HL-60 (cell line): Measurements from ENCODE around the gene MORC3.
"Not testable (repeated sequence)": the region's sequence is repeated elsewhere in the genome, so short reads cannot be mapped to it uniquely, and the experiment has no call there.

Experiments used
- GABPA ChIP-seq: IDR thresholded peaks from 2 replicates; pipeline ENCODE4 v1.6.1; 2012; ENCODE audit warnings: low read depth
- TF ChIP-seq, protein P1 (sequence below): IDR thresholded peaks from one replicate; pipeline ENCODE4 v1.5.1; 2011; ENCODE audit warnings: low read length, control low read depth, inconsistent platforms; ENCODE audit not compliant: insufficient read depth

GRCh38 chr21:36270786-36271695, 49.0 kb upstream of the MORC3 start:
- TF ChIP-seq, protein P1, sequence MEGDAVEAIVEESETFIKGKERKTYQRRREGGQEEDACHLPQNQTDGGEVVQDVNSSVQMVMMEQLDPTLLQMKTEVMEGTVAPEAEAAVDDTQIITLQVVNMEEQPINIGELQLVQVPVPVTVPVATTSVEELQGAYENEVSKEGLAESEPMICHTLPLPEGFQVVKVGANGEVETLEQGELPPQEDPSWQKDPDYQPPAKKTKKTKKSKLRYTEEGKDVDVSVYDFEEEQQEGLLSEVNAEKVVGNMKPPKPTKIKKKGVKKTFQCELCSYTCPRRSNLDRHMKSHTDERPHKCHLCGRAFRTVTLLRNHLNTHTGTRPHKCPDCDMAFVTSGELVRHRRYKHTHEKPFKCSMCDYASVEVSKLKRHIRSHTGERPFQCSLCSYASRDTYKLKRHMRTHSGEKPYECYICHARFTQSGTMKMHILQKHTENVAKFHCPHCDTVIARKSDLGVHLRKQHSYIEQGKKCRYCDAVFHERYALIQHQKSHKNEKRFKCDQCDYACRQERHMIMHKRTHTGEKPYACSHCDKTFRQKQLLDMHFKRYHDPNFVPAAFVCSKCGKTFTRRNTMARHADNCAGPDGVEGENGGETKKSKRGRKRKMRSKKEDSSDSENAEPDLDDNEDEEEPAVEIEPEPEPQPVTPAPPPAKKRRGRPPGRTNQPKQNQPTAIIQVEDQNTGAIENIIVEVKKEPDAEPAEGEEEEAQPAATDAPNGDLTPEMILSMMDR = not testable (repeated sequence)
- not testable (repeated sequence) for TF ChIP-seq GABPA
